NCI-H2081 treated with DMSO at 0.1 percent for 48 hours (cell line): Measurements from ENCODE around the gene DLL3.

Experiments
- DNase-seq: peaks from one replicate; lab custom pipeline; 2025; lab: John Stamatoyannopoulos, UW

The DLL3 gene

DNA sequence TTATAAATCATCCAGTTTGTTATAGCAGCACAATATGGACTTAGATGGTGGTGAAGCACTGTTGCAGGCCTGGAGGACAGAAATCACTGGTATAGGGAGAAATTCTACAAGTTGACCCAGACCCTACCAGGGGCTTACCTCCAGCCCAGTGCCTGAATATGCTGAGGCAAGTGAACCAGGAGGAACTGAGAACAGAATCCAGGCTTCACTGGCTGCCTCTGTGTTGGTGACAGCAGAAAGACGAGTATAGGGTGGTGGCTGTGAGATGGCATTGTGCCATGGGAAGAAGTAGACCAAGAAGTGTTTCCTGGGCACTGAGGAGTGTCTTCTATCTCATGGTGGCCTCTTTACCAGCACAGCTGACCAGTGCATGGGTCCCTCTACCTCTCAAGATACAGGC, 57.1 kb downstream of the DLL3 start:
- DNase-seq: no peak
